Stomach smooth muscle (tissue), 2 donors: ENCODE data around the gene C7.
A peak's percentile ranks its signal among the peaks of the same experiment; 100 is the strongest.

Experiments
- H3K27ac ChIP-seq: one replicate; pipeline ENCODE4 v1.7.0; 2013; ENCODE audit warnings: mild to moderate bottlenecking, low read length, inconsistent platforms
- H3K27me3 ChIP-seq, 2 donors: one replicate each; pipeline ENCODE4 v1.7.0; 2013; ENCODE audit warnings: low read length in 2 of 2; ENCODE audit not compliant: insufficient read depth in 2 of 2, control insufficient read depth in 1 of 2
- H3K36me3 ChIP-seq, 2 donors: one replicate each; pipeline ENCODE4 v1.7.0; 2013; ENCODE audit warnings: low read length in 2 of 2; ENCODE audit not compliant: control insufficient read depth in 2 of 2, insufficient read depth in 2 of 2
- H3K4me1 ChIP-seq: one replicate; pipeline ENCODE4 v1.7.0; 2013; ENCODE audit warnings: low read length; ENCODE audit not compliant: control insufficient read depth, insufficient read depth
- H3K4me3 ChIP-seq, 2 donors: one replicate each; pipeline ENCODE4 v1.7.0; 2013; ENCODE audit warnings: low read length in 2 of 2
- H3K9ac ChIP-seq, 2 donors: one replicate each; pipeline ENCODE4 v1.7.0; 2013; ENCODE audit warnings: low read length in 2 of 2, mild to moderate bottlenecking in 1 of 2
- H3K9me3 ChIP-seq, 2 donors: one replicate each; pipeline ENCODE4 v1.7.0; 2013; ENCODE audit warnings: low read length in 2 of 2; ENCODE audit not compliant: control insufficient read depth in 2 of 2
- donor health status: healthy.
- donor health status: Pancreatic carcinoma.

C7 gene

GRCh38 chr5:40991168-40991980 is 82.1 kb downstream of the C7 start:
- no peak overlapping the region for H3K4me3 ChIP-seq
- peak overlapping the region; percentile 25 for H3K27ac ChIP-seq
- no peaks in the 10 kb centered on the region for H3K27me3 ChIP-seq
- H3K9ac ChIP-seq: peak overlapping the region in 1 of 2 donors; percentile 21
- H3K4me1 ChIP-seq: no peaks in the 10 kb centered on the region
- no peaks in the 10 kb centered on the region for H3K36me3 ChIP-seq
- no peaks in the 10 kb centered on the region for H3K9me3 ChIP-seq

GRCh38 chr5:40991981-40992559 is 82.8 kb downstream of the C7 start:
- H3K4me1 ChIP-seq: no peaks in the 10 kb centered on the region
- H3K27me3 ChIP-seq: no peaks in the 10 kb centered on the region
- no peaks in the 10 kb centered on the region for H3K9me3 ChIP-seq
- peak overlapping the region; percentile 25 for H3K27ac ChIP-seq
- no peaks in the 10 kb centered on the region for H3K36me3 ChIP-seq
- H3K4me3 ChIP-seq: no peak overlapping the region
- no peak overlapping the region for H3K9ac ChIP-seq

- Histone ChIP-seq H3K36me3 (no peaks in the 10 kb centered on the region), H3K27ac (no peak overlapping the region)
Observed at GRCh38 chr5:40995801-40996586, 86.7 kb downstream of the C7 start.

GRCh38 chr5:40999142-40999541 is 89.8 kb downstream of the C7 start:
- Histone ChIP-seq H3K27ac (no peak overlapping the region), H3K4me1 (no peaks in the 10 kb centered on the region), H3K36me3 (no peaks in the 10 kb centered on the region), H3K9me3 (no peaks in the 10 kb centered on the region), H3K27me3 (no peaks in the 10 kb centered on the region), H3K9ac (no peak overlapping the region), H3K4me3 (no peak overlapping the region)

More at GRCh38 chr5:40995801-40996586, 86.7 kb downstream of the C7 start:
- Histone ChIP-seq H3K27me3 (no peaks in the 10 kb centered on the region), H3K9ac (no peak overlapping the region), H3K4me1 (no peaks in the 10 kb centered on the region), H3K4me3 (no peak overlapping the region), H3K9me3 (no peaks in the 10 kb centered on the region)

- Histone ChIP-seq H3K36me3 (no peaks in the 10 kb centered on the region), H3K4me3 (no peak overlapping the region), H3K27ac (no peak overlapping the region), H3K9me3 (no peaks in the 10 kb centered on the region), H3K4me1 (no peaks in the 10 kb centered on the region), H3K9ac (no peak overlapping the region), H3K27me3 (no peaks in the 10 kb centered on the region)
Observed at GRCh38 chr5:40999966-41000365, 90.7 kb downstream of the C7 start.

GRCh38 chr5:41003670-41004376 is 94.5 kb downstream of the C7 start:
- H3K36me3 ChIP-seq: no peaks in the 10 kb centered on the region
- H3K27ac ChIP-seq: no peak overlapping the region
- H3K27me3 ChIP-seq: no peaks in the 10 kb centered on the region
- H3K4me1 ChIP-seq: no peaks in the 10 kb centered on the region
- no peak overlapping the region for H3K4me3 ChIP-seq
- H3K9me3 ChIP-seq: peaks cover 0 to 2% of the 10 kb centered on the region in 2 donors
- H3K9ac ChIP-seq: no peak overlapping the region

- no peaks in the 10 kb centered on the region for H3K36me3 ChIP-seq
- peaks cover 0 to 2% of the 10 kb centered on the region in 2 donors for H3K9me3 ChIP-seq
- H3K27ac ChIP-seq: no peak overlapping the region
- H3K4me3 ChIP-seq: no peak overlapping the region
- H3K9ac ChIP-seq: no peak overlapping the region
- H3K4me1 ChIP-seq: no peaks in the 10 kb centered on the region
- H3K27me3 ChIP-seq: no peaks in the 10 kb centered on the region
Observed at GRCh38 chr5:41004931-41005330, 95.6 kb downstream of the C7 start.

- H3K4me1 ChIP-seq: no peaks in the 10 kb centered on the region
- H3K4me3 ChIP-seq: no peak overlapping the region
- no peaks in the 10 kb centered on the region for H3K27me3 ChIP-seq
- H3K36me3 ChIP-seq: no peaks in the 10 kb centered on the region
- H3K9ac ChIP-seq: no peak overlapping the region
- H3K27ac ChIP-seq: no peak overlapping the region
- H3K9me3 ChIP-seq: peaks cover 0 to 2% of the 10 kb centered on the region in 2 donors
Observed at GRCh38 chr5:41009232-41009631, 99.9 kb downstream of the C7 start.

- Histone ChIP-seq H3K27me3 (no peaks in the 10 kb centered on the region), H3K27ac (no peak overlapping the region), H3K9ac (no peak overlapping the region), H3K9me3 (peaks cover 0 to 2% of the 10 kb centered on the region in 2 donors), H3K4me1 (no peaks in the 10 kb centered on the region), H3K4me3 (no peak overlapping the region), H3K36me3 (no peaks in the 10 kb centered on the region)
Observed at GRCh38 chr5:41010572-41010971, 101.3 kb downstream of the C7 start.

GRCh38 chr5:41012318-41012717 is 103.0 kb downstream of the C7 start:
- no peaks in the 10 kb centered on the region for H3K27me3 ChIP-seq
- H3K36me3 ChIP-seq: no peaks in the 10 kb centered on the region
- H3K9ac ChIP-seq: no peak overlapping the region
- no peaks in the 10 kb centered on the region for H3K9me3 ChIP-seq
- no peak overlapping the region for H3K4me3 ChIP-seq
- H3K4me1 ChIP-seq: no peaks in the 10 kb centered on the region
- no peak overlapping the region for H3K27ac ChIP-seq
